ENCODE data around the gene SIX2.

Gene SIX2

DNA sequence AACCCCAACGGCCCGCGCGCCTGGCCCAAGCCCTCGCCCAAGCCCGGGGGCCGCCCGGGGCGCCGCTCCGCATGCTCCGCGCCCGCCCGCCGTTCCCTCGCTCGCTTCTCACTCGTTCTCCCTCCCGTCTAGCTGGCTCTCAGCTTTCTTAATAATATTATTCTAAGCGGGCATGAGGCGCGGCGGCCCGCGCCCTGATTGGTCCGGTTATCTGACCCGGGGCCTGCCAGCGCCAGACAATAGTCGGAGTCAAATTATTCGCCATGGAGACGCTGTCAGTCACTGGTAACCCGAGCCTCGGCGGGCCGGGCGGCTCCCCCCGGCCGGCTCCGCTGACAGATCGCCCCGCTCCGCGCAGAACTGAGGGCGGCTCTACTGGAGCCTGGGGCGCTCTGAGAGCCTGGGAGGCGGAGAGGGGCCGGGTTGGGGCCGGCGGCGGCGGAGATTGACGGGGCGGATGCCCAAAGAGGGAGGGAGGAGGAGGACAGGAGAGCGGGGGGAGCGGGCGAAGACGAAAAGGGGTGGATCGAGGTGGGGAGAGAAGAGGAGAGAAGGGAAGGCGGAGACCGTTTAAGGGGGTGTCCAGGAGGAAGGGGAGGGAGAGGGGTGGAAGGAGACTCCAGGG lies at the start of gene SIX2:
TSS of gene SIX2 (minus strand) at position 150 of the 625 bp plus-strand sequence. CDS start 342 bp downstream, outside the sequence.
- no peak within 1 kb of the TSS for H3K27ac ChIP-seq
- TF ChIP-seq ZFX (IDR thresholded peaks at IDR 0.05; ENCODE audit: borderline replicate concordance), result no peak

DNA sequence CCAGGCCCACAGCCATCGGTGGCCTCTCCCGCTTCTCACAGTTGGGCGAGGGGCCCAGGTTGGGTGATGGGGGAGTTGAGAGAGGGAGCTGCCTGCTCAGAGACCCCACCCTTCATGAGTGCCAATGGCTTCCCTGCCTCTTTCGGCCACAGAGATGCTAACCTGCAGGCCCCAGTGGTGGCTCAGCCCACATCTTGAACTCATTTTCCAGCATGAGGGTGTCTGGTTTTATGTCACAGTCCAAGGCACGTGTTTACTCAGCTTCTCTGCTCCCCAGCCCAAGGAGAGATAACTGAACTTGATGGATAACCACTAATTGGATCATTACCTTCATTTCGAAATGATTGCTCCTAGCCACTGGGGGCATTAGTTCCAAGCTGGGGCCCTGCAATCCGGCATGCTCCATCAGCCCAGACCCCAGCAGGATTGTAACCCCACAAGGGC lies 45.9 kb upstream of the SIX2 start:
- TF ChIP-seq, protein P1, sequence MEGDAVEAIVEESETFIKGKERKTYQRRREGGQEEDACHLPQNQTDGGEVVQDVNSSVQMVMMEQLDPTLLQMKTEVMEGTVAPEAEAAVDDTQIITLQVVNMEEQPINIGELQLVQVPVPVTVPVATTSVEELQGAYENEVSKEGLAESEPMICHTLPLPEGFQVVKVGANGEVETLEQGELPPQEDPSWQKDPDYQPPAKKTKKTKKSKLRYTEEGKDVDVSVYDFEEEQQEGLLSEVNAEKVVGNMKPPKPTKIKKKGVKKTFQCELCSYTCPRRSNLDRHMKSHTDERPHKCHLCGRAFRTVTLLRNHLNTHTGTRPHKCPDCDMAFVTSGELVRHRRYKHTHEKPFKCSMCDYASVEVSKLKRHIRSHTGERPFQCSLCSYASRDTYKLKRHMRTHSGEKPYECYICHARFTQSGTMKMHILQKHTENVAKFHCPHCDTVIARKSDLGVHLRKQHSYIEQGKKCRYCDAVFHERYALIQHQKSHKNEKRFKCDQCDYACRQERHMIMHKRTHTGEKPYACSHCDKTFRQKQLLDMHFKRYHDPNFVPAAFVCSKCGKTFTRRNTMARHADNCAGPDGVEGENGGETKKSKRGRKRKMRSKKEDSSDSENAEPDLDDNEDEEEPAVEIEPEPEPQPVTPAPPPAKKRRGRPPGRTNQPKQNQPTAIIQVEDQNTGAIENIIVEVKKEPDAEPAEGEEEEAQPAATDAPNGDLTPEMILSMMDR (IDR thresholded peaks at IDR 0.05), result no peak
- TF ChIP-seq ZFX (IDR thresholded peaks at IDR 0.05; ENCODE audit: borderline replicate concordance), result no peak

DNA sequence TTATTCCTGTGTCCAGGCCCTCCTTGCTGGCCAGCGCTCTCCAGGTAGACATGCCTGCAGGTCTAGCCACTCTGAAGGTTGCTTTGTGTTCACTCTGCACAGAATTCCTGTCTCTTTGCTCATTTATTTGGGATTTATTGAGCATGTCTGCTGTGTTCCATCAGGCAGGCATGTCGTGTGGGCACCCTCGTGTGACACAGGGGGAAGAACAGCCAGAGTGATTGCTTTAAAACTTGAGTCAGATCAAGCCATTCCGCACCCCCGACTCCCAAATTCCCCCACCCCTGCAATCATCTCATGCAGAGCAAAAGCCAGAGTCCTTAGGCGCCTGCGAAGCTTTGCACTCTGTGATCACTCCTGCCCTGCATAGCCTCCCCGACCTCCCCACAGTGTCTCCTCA lies 44.7 kb upstream of the SIX2 start:
- H3K27ac ChIP-seq, result no peak overlapping the region
- TF ChIP-seq, protein P1 (IDR thresholded peaks at IDR 0.05), result no peak
- TF ChIP-seq ZFX (IDR thresholded peaks at IDR 0.05; ENCODE audit: borderline replicate concordance), result no peak

More for the DNA sequence above, 45.9 kb upstream of the SIX2 start:
- no peak overlapping the region for H3K27ac ChIP-seq

DNA sequence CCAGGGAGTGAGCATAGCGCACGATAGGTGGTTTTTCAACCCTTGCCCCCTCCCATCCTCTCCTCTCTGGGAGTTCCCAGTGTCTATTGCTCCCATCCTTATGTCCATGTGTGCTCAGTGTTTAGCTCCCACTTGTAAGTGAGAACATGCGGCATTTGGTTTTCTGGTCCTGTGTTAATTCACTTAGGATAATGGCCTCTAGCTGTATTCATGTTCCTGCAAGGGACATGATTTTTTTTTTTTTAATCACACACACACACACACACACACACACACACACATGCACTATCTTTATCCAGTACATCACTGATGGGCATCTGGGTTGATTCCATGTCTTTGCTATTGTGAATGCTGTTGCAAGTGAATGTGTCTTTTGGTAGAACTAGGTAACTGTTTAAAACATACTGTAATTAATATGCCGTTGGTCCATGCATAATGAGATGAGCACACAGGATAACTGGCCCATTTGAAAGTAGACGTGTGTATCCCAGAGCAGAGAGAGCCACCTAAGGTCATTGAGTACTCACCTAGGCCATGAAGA lies 43.2 kb upstream of the SIX2 start:
- no peak overlapping the region for H3K27ac ChIP-seq
- no peak for TF ChIP-seq ZFX (IDR thresholded peaks at IDR 0.05; ENCODE audit: borderline replicate concordance)
- TF ChIP-seq, protein P1 (IDR thresholded peaks at IDR 0.05), result no peak

DNA sequence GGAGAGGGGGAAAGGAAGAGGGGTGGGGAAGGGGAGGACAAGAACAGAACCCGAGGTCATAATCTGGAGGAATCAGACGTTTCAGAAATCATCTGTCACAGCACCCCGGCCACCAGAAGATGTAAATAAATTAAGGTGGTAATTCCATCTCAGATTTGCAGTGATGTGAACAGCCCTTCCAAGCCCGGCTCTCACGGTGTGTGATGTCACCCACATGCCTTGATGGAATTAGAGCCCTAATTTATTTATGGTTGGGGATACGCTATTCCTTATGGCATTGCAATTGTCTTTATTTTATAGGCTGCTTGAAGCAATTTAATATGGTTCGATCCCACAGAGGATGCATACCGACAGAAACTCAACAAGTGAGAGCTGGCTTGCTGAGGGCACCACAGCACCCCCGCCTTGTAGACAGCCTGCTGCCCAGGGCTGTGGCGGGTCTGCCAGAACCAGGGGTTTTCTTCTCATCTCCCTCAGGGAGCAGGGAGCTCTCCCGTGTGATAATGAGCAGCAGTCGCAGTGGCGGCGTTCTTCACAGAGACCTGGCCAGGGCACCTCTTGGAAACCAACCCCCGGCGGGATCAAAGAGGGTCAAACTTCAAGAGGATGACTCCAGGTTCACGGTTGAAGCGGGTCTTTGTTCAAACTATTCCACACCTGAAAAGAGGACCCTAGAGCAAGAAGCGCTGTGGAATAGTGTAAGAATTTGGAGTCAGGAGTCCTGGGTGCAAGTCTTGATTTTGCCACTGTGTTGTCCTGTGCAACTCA lies 40.5 kb upstream of the SIX2 start:
- TF ChIP-seq, protein P1 (IDR thresholded peaks at IDR 0.05), result no peak
- no peak for TF ChIP-seq ZFX (IDR thresholded peaks at IDR 0.05; ENCODE audit: borderline replicate concordance)
- no peak overlapping the region for H3K27ac ChIP-seq

DNA sequence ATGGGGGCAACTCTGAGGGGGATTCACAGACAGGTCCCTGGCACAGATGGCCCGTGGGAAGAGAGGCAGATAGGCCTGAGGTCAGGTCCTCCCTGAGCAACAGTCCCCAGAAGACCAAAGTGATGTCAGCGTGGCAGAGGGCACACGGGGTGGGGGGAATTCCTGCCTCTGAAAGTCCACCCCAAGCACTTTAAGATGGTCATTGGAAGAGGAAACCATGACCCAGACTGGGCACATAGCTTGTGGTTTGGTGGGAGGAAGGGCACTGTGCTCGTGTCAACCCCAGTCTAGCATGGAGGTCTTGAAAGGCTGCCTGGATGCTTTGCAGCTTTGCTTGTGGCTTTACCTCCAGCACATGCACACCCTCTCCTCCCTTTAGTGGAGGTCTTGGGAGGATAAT lies 38.0 kb upstream of the SIX2 start:
- H3K27ac ChIP-seq, result no peak overlapping the region
- no peak for TF ChIP-seq ZFX (IDR thresholded peaks at IDR 0.05; ENCODE audit: borderline replicate concordance)
- TF ChIP-seq, protein P1 (IDR thresholded peaks at IDR 0.05), result no peak

DNA sequence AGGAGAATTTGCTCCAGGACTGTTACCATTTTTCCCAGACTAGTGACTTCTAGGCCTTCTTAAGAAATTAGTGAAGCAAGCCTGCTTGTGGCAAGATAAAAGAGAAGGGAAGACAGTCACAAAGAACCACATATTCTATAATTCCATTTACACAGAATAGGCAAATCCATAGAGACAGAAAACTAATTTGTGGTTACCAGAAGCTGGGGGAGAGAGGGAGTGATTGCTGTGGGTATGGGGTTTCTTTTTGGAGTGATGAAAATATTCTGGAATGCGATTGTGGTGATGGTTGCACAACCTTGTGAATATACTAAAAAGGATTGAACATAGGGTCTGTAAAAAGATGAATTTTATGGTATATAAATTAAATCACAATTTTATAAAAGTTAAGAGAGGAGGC lies 37.5 kb upstream of the SIX2 start:
- no peak overlapping the region for H3K27ac ChIP-seq
- no peak for TF ChIP-seq ZFX (IDR thresholded peaks at IDR 0.05; ENCODE audit: borderline replicate concordance)
- TF ChIP-seq, protein P1 (IDR thresholded peaks at IDR 0.05), result no peak

All from 22Rv1 (cell line).